HG03103 (cell line): Measurements from ENCODE around the gene TAPT1.
"Not testable (repeated sequence)": the region's sequence is repeated elsewhere in the genome, so short reads cannot be mapped to it uniquely, and the experiment has no call there.

ENCODE experiments used
- ATAC-seq: cut with Tn5 transposase; IDR thresholded peaks from one replicate; pipeline ENCODE4 v1.9.1; 2021; ENCODE audit warnings: low read depth; ENCODE audit not compliant: unreplicated experiment

The TAPT1 gene

GRCh38 chr4:16187455-16187854 lies 38.8 kb downstream of the TAPT1 start:
- ATAC-seq = no peak

GRCh38 chr4:16186986-16187385 lies 39.3 kb downstream of the TAPT1 start:
- no peak for ATAC-seq

GRCh38 chr4:16183604-16184003 lies 42.7 kb downstream of the TAPT1 start:
- no peak for ATAC-seq

- ATAC-seq = no peak
Measured at GRCh38 chr4:16176621-16177020, 49.6 kb downstream of the TAPT1 start.

GRCh38 chr4:16171831-16172230 lies 54.4 kb downstream of the TAPT1 start:
- no peak for ATAC-seq

GRCh38 chr4:16169490-16169889 lies 56.8 kb downstream of the TAPT1 start:
- no peak for ATAC-seq

GRCh38 chr4:16168710-16169388 lies 57.4 kb downstream of the TAPT1 start:
- no peak for ATAC-seq

GRCh38 chr4:16168144-16168543 lies 58.1 kb downstream of the TAPT1 start:
- no peak for ATAC-seq

GRCh38 chr4:16165931-16166330 lies 60.3 kb downstream of the TAPT1 start:
- no peak for ATAC-seq

- ATAC-seq = no peak
Measured at GRCh38 chr4:16162891-16163290, 63.4 kb downstream of the TAPT1 start.

- no peak for ATAC-seq
Measured at GRCh38 chr4:16161851-16162408, 64.3 kb downstream of the TAPT1 start.

- ATAC-seq = no peak
Measured at GRCh38 chr4:16160457-16160856, 65.8 kb downstream of the TAPT1 start.

- no peak for ATAC-seq
Measured at GRCh38 chr4:16159286-16159685, 67.0 kb downstream of the TAPT1 start.

GRCh38 chr4:16158504-16158852 lies 67.8 kb downstream of the TAPT1 start:
- ATAC-seq = no peak

- ATAC-seq = no peak
Measured at GRCh38 chr4:16157609-16158503, 68.4 kb downstream of the TAPT1 start.

GRCh38 chr4:16155528-16156169 lies 70.6 kb downstream of the TAPT1 start:
- no peak for ATAC-seq

GRCh38 chr4:16154451-16154850 lies 71.8 kb downstream of the TAPT1 start:
- no peak for ATAC-seq

GRCh38 chr4:16150716-16151115 lies 75.6 kb downstream of the TAPT1 start:
- no peak for ATAC-seq

- not testable (repeated sequence) for ATAC-seq
Measured at GRCh38 chr4:16144913-16145312, 81.4 kb downstream of the TAPT1 start.

- no peak for ATAC-seq
Measured at GRCh38 chr4:16142598-16143310, 83.5 kb downstream of the TAPT1 start.

GRCh38 chr4:16140879-16141249 lies 85.4 kb downstream of the TAPT1 start:
- ATAC-seq = no peak
